GM23338 (cell line): ENCODE measurements around the gene UQCC5. TPM values are rescaled to one million over a fixed set of nuclear protein-coding genes. Genes with fewer than 3 reads are reported as not detected.

ENCODE experiments used
- ATAC-seq: fragments of 200-7000 bp; cut with Tn5 transposase; 3 replicates; pipeline ENCODE4 v1.9.1; 2020
- DNase-seq: peaks from one replicate; pipeline ENCODE4 v3.0.0-alpha.2; 2015; ENCODE audit warnings: low spot score
- H2AFZ ChIP-seq: fragments of 200-600 bp; sonication (generic); 2 replicates; pipeline ENCODE4 v1.8.0; 2016; ENCODE audit warnings: antibody characterized with exemption, mild to moderate bottlenecking, moderate library complexity
- H3F3A ChIP-seq: fragments of 200-600 bp; sonication (generic); replicated peaks from 2 replicates; pipeline ENCODE4 v1.8.0; 2017; ENCODE audit warnings: antibody characterized with exemption, mixed run types, low read depth
- H3K27ac ChIP-seq: fragments of 200-600 bp; sonication (generic); 2 replicates; pipeline ENCODE4 v1.6.1; 2016; ENCODE audit warnings: low read depth
- H3K27me3 ChIP-seq: fragments of 200-600 bp; sonication (generic); 2 replicates; pipeline ENCODE4 v1.8.0; 2016; ENCODE audit warnings: mild to moderate bottlenecking, mixed run types, moderate library complexity; ENCODE audit not compliant: insufficient read depth
- H3K36me3 ChIP-seq: fragments of 200-600 bp; sonication (generic); 2 replicates; pipeline ENCODE4 v1.8.0; 2016; ENCODE audit warnings: mild to moderate bottlenecking; ENCODE audit not compliant: insufficient read depth
- H3K4me1 ChIP-seq: fragments of 200-600 bp; sonication (generic); 2 replicates; pipeline ENCODE4 v1.8.0; 2016; ENCODE audit warnings: mild to moderate bottlenecking, moderate library complexity; ENCODE audit not compliant: insufficient read depth
- H3K4me2 ChIP-seq: fragments of 200-600 bp; sonication (generic); 2 replicates; pipeline ENCODE4 v1.7.1; 2017; ENCODE audit warnings: mixed run types
- H3K4me3 ChIP-seq: fragments of 200-600 bp; sonication (generic); 2 replicates; pipeline ENCODE4 v1.6.1; 2016; ENCODE audit warnings: mixed run types
- H3K79me2 ChIP-seq: fragments of 200-600 bp; sonication (generic); replicated peaks from 2 replicates; pipeline ENCODE4 v1.8.0; 2017; ENCODE audit warnings: mild to moderate bottlenecking; ENCODE audit not compliant: insufficient read depth
- H3K9me2 ChIP-seq: fragments of 200-600 bp; sonication (generic); 2 replicates; pipeline ENCODE4 v1.8.0; 2017; ENCODE audit not compliant: insufficient read depth
- H4K20me1 ChIP-seq: fragments of 200-600 bp; sonication (generic); replicated peaks from 2 replicates; pipeline ENCODE4 v1.8.0; 2017; ENCODE audit warnings: mild to moderate bottlenecking; ENCODE audit not compliant: insufficient read depth
- H3K27ac Mint-ChIP-seq: 2 replicates; pipeline ENCODE4 v1.8.0; 2020; ENCODE audit warnings: inconsistent platforms, mild to moderate bottlenecking, moderate library complexity, mixed read lengths
- H3K27me3 Mint-ChIP-seq: 3 replicates; pipeline ENCODE4 v1.8.0; 2022; ENCODE audit warnings: low read depth, mild to moderate bottlenecking, moderate library complexity, mixed read lengths, inconsistent platforms; ENCODE audit not compliant: insufficient read depth, poor library complexity
- H3K36me3 Mint-ChIP-seq: 3 replicates; pipeline ENCODE4 v1.8.0; 2021; ENCODE audit warnings: low read depth, mild to moderate bottlenecking, inconsistent platforms, moderate library complexity, mixed read lengths
- H3K4me1 Mint-ChIP-seq: 3 replicates; pipeline ENCODE4 v1.8.0; 2020; ENCODE audit warnings: mild to moderate bottlenecking, inconsistent platforms, mixed read lengths
- H3K4me3 Mint-ChIP-seq: 3 replicates; pipeline ENCODE4 v1.8.0; 2021; ENCODE audit warnings: moderate library complexity, mild to moderate bottlenecking, inconsistent platforms, mixed read lengths
- H3K9me3 Mint-ChIP-seq: 3 replicates; pipeline ENCODE4 v1.8.0; 2020; ENCODE audit warnings: moderate library complexity, mild to moderate bottlenecking, inconsistent platforms, mixed read lengths
- CREB1 ChIP-seq: fragments of 250-450 bp; sonication (Bioruptor Pico); IDR thresholded peaks from 2 replicates; pipeline ENCODE4 v1.5.0; 2020; ENCODE audit warnings: low read depth, mild to moderate bottlenecking, moderate library complexity
- EZH2 ChIP-seq: fragments of 200-600 bp; sonication (generic); IDR thresholded peaks from one replicate; pipeline ENCODE4 v1.8.0; 2017; ENCODE audit warnings: antibody characterized with exemption, mild to moderate bottlenecking, low read depth; ENCODE audit not compliant: unreplicated experiment
- EZH2phosphoT487 ChIP-seq: fragments of 200-600 bp; sonication (generic); IDR thresholded peaks from one replicate; pipeline ENCODE4 v1.8.1; 2018; ENCODE audit warnings: antibody characterized with exemption; ENCODE audit not compliant: unreplicated experiment
- JUNB ChIP-seq: IDR thresholded peaks from one replicate; pipeline ENCODE4 v1.6.1; 2016; ENCODE audit warnings: antibody characterized with exemption; ENCODE audit not compliant: unreplicated experiment
- NANOG ChIP-seq: IDR thresholded peaks from 2 replicates; pipeline ENCODE4 v1.6.1; 2016; ENCODE audit warnings: antibody characterized with exemption, borderline replicate concordance
- POLR2AphosphoS5 ChIP-seq: IDR thresholded peaks from 2 replicates; pipeline ENCODE4 v1.6.1; 2016; ENCODE audit warnings: antibody characterized with exemption, low read depth
- STAT1 ChIP-seq: IDR thresholded peaks from one replicate; pipeline ENCODE4 v1.6.1; 2016; ENCODE audit warnings: antibody characterized with exemption; ENCODE audit not compliant: unreplicated experiment
- ZNF114 ChIP-seq: fragments of 250-450 bp; sonication (Bioruptor Pico); IDR thresholded peaks from 2 replicates; pipeline ENCODE4 v1.5.0; 2020; ENCODE audit warnings: mild to moderate bottlenecking, moderate library complexity
- ZNF331 ChIP-seq: fragments of 250-450 bp; sonication (Bioruptor Pico); IDR thresholded peaks from 2 replicates; pipeline ENCODE4 v1.5.0; 2020; ENCODE audit warnings: low read depth, mild to moderate bottlenecking, moderate library complexity
- polyA plus RNA-seq: library from polyadenylated mRNA; unstranded; fragments of >200 nt; fragmentation: Nextera tagmentation; extraction: Ambion mirVana; gene quantifications from 2 replicates; pipeline ENCODE4 v1.2.1, GENCODE V29; 2016
- total RNA-seq: library from RNA; depleted of rRNA; stranded (reverse); fragments of >200 nt; shearing (Covaris generic); gene quantifications from 2 replicates; pipeline ENCODE4 v1.2.3, GENCODE V29; 2014
- TF ChIP-seq, protein P1 (sequence below), 2 experiments: fragments of 200-600 bp in 1 of 2; sonication (generic) in 1 of 2; conservative IDR thresholded peaks; 2 replicates each; pipeline versions ENCODE4 v1.5.1 to v1.6.1; 2016 to 2017; ENCODE audit warnings: antibody characterized with exemption in 2 of 2, low read depth in 2 of 2, mild to moderate bottlenecking in 2 of 2, moderate library complexity in 1 of 2
- TF ChIP-seq, protein P2 (sequence below): fragments of 250-450 bp; sonication (Bioruptor Pico); IDR thresholded peaks from 2 replicates; pipeline ENCODE4 v1.5.0; 2020; ENCODE audit warnings: mild to moderate bottlenecking, moderate library complexity
- TF ChIP-seq, protein P3 (sequence below): IDR thresholded peaks from 2 replicates; pipeline ENCODE4 v1.6.1; 2016; ENCODE audit warnings: antibody characterized with exemption
- TF ChIP-seq, protein P4 (sequence below): IDR thresholded peaks from one replicate; pipeline ENCODE4 v1.6.1; 2018; ENCODE audit warnings: antibody characterized with exemption; ENCODE audit not compliant: unreplicated experiment

UQCC5 gene
- total and polyA plus RNA-seq, 2 experiments from 2014 or later: 2.6 to 156 TPM

DNA sequence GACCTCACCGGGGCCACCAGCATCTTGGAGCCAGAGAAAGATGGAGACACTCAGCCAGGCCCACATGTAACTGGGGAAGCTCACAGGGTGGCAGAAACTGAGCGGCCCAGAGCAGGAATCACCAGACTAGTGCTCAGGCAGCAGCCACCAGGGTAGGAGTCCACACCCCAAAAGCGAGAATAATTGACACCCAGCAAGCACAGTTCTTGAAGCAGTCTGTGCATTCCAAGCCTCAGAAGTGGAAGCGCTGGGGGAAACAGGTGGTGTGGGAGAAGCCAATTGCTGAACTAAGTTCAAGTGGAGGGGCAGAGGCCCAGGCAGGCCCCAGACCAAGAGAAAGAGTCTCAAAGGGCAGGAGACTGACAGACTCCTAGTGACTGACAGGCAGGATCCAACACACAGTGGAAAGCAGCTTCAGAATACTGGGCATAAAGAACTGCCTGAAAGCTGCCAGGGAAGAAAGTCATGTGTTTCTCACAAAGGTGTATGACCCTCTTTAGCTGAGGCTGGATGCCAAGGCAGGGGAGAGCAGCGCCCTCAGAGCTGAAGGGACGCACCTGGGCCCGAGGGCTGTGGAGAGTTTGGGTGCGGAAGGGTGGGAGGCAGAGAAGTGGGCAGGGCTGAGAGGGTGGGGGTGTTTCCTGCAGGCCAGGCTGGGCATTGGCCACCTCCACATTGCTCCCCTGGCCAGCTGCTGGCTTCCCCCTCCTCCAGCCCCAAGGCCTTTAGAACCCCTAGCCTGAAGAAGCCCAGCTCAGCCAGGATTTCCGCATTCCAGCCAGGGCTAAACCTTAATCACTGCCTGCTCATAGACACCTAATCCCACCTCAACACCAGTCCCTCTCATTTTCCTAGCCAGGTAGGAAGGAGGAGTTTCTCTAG lies 10.5 kb upstream of the UQCC5 start:
- 0 out of 2 replicates have a peak overlapping the region, but pooled peaks have one; percentile 74 for H3K27ac Mint-ChIP-seq
- no peak for ATAC-seq
- Histone ChIP-seq H3K36me3 (peaks cover 10% of the 10 kb centered on the region; the same call in 1 of the 2 replicates), H4K20me1 (peaks cover 6% of the 10 kb centered on the region; the same call in 1 of the 2 replicates), H3K27ac (no peak overlapping the region), H3F3A (no peaks in the 10 kb centered on the region), H3K4me1 (no peaks in the 10 kb centered on the region), H3K27me3 (no peaks in the 10 kb centered on the region), H3K4me2 (no peak overlapping the region), H2AFZ (no peak overlapping the region), H3K79me2 (peaks cover 11% of the 10 kb centered on the region), H3K9me2 (no peaks in the 10 kb centered on the region), H3K4me3 (no peak overlapping the region)
- H3K36me3 Mint-ChIP-seq: peaks cover 53% of the 10 kb centered on the region
- TF ChIP-seq ZNF114 (CRISPR knock-in tag) (no peak), JUNB (no peak), POLR2AphosphoS5 (no peak), CREB1 (CRISPR knock-in tag) (no peak), EZH2 (no peak), NANOG (no peak), ZNF331 (no peak), STAT1 (no peak), EZH2phosphoT487 (no peak)
- TF ChIP-seq, protein P1, sequence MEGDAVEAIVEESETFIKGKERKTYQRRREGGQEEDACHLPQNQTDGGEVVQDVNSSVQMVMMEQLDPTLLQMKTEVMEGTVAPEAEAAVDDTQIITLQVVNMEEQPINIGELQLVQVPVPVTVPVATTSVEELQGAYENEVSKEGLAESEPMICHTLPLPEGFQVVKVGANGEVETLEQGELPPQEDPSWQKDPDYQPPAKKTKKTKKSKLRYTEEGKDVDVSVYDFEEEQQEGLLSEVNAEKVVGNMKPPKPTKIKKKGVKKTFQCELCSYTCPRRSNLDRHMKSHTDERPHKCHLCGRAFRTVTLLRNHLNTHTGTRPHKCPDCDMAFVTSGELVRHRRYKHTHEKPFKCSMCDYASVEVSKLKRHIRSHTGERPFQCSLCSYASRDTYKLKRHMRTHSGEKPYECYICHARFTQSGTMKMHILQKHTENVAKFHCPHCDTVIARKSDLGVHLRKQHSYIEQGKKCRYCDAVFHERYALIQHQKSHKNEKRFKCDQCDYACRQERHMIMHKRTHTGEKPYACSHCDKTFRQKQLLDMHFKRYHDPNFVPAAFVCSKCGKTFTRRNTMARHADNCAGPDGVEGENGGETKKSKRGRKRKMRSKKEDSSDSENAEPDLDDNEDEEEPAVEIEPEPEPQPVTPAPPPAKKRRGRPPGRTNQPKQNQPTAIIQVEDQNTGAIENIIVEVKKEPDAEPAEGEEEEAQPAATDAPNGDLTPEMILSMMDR (conservative IDR thresholded peaks at IDR 0.05; ENCODE audit: low read depth in 2 of 2): no peak
- TF ChIP-seq, protein P2, sequence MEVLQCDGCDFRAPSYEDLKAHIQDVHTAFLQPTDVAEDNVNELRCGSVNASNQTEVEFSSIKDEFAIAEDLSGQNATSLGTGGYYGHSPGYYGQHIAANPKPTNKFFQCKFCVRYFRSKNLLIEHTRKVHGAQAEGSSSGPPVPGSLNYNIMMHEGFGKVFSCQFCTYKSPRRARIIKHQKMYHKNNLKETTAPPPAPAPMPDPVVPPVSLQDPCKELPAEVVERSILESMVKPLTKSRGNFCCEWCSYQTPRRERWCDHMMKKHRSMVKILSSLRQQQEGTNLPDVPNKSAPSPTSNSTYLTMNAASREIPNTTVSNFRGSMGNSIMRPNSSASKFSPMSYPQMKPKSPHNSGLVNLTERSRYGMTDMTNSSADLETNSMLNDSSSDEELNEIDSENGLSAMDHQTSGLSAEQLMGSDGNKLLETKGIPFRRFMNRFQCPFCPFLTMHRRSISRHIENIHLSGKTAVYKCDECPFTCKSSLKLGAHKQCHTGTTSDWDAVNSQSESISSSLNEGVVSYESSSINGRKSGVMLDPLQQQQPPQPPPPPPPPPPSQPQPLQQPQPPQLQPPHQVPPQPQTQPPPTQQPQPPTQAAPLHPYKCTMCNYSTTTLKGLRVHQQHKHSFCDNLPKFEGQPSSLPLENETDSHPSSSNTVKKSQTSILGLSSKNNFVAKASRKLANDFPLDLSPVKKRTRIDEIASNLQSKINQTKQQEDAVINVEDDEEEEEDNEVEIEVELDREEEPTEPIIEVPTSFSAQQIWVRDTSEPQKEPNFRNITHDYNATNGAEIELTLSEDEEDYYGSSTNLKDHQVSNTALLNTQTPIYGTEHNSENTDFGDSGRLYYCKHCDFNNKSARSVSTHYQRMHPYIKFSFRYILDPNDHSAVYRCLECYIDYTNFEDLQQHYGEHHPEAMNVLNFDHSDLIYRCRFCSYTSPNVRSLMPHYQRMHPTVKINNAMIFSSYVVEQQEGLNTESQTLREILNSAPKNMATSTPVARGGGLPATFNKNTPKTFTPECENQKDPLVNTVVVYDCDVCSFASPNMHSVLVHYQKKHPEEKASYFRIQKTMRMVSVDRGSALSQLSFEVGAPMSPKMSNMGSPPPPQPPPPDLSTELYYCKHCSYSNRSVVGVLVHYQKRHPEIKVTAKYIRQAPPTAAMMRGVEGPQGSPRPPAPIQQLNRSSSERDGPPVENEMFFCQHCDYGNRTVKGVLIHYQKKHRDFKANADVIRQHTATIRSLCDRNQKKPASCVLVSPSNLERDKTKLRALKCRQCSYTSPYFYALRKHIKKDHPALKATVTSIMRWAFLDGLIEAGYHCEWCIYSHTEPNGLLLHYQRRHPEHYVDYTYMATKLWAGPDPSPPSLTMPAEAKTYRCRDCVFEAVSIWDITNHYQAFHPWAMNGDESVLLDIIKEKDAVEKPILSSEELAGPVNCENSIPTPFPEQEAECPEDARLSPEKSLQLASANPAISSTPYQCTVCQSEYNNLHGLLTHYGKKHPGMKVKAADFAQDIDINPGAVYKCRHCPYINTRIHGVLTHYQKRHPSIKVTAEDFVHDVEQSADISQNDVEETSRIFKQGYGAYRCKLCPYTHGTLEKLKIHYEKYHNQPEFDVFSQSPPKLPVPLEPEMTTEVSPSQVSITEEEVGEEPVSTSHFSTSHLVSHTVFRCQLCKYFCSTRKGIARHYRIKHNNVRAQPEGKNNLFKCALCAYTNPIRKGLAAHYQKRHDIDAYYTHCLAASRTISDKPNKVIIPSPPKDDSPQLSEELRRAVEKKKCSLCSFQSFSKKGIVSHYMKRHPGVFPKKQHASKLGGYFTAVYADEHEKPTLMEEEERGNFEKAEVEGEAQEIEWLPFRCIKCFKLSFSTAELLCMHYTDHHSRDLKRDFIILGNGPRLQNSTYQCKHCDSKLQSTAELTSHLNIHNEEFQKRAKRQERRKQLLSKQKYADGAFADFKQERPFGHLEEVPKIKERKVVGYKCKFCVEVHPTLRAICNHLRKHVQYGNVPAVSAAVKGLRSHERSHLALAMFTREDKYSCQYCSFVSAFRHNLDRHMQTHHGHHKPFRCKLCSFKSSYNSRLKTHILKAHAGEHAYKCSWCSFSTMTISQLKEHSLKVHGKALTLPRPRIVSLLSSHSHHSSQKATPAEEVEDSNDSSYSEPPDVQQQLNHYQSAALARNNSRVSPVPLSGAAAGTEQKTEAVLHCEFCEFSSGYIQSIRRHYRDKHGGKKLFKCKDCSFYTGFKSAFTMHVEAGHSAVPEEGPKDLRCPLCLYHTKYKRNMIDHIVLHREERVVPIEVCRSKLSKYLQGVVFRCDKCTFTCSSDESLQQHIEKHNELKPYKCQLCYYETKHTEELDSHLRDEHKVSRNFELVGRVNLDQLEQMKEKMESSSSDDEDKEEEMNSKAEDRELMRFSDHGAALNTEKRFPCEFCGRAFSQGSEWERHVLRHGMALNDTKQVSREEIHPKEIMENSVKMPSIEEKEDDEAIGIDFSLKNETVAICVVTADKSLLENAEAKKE: no peak
- TF ChIP-seq, protein P3, sequence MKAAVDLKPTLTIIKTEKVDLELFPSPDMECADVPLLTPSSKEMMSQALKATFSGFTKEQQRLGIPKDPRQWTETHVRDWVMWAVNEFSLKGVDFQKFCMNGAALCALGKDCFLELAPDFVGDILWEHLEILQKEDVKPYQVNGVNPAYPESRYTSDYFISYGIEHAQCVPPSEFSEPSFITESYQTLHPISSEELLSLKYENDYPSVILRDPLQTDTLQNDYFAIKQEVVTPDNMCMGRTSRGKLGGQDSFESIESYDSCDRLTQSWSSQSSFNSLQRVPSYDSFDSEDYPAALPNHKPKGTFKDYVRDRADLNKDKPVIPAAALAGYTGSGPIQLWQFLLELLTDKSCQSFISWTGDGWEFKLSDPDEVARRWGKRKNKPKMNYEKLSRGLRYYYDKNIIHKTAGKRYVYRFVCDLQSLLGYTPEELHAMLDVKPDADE: no peak
- TF ChIP-seq, protein P4, sequence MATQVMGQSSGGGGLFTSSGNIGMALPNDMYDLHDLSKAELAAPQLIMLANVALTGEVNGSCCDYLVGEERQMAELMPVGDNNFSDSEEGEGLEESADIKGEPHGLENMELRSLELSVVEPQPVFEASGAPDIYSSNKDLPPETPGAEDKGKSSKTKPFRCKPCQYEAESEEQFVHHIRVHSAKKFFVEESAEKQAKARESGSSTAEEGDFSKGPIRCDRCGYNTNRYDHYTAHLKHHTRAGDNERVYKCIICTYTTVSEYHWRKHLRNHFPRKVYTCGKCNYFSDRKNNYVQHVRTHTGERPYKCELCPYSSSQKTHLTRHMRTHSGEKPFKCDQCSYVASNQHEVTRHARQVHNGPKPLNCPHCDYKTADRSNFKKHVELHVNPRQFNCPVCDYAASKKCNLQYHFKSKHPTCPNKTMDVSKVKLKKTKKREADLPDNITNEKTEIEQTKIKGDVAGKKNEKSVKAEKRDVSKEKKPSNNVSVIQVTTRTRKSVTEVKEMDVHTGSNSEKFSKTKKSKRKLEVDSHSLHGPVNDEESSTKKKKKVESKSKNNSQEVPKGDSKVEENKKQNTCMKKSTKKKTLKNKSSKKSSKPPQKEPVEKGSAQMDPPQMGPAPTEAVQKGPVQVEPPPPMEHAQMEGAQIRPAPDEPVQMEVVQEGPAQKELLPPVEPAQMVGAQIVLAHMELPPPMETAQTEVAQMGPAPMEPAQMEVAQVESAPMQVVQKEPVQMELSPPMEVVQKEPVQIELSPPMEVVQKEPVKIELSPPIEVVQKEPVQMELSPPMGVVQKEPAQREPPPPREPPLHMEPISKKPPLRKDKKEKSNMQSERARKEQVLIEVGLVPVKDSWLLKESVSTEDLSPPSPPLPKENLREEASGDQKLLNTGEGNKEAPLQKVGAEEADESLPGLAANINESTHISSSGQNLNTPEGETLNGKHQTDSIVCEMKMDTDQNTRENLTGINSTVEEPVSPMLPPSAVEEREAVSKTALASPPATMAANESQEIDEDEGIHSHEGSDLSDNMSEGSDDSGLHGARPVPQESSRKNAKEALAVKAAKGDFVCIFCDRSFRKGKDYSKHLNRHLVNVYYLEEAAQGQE: no peak
- H3K27me3 Mint-ChIP-seq: peaks cover 8% of the 10 kb centered on the region
- no peak overlapping the region for H3K4me3 Mint-ChIP-seq
- no peak for DNase-seq
- H3K9me3 Mint-ChIP-seq: no peaks in the 10 kb centered on the region
- peaks cover 2% of the 10 kb centered on the region; the same call in 1 of the 3 replicates for H3K4me1 Mint-ChIP-seq
